HTERT RPE-1 (cell line): Measurements from ENCODE around the gene ALKBH4.
"Not testable (repeated sequence)": the region's sequence is repeated elsewhere in the genome, so short reads cannot be mapped to it uniquely, and the experiment has no call there.

ENCODE experiments used
- in situ Hi-C: fragments of 300-500 bp; cut with MboI; formaldehyde crosslinking; loops from 4 replicates; pipeline ENCODE4 v1.14.3; 2020; ENCODE audit warnings: low sequenced_read_pairs

ALKBH4 gene

GRCh38 chr7:102464577-102465280 lies at the start of gene ALKBH4, which contains the start of gene LRWD1:
Gene ALKBH4, minus strand, starts transcription at chr7:102464863. Its CDS starts 27 bp downstream, at chr7:102464836.
Gene LRWD1, plus strand, starts transcription at chr7:102464984. Its CDS starts 97 bp downstream, at chr7:102465081.
- in situ Hi-C loops, result no loop called here

GRCh38 chr7:102512642-102513221 lies 48.1 kb upstream of the ALKBH4 start:
- in situ Hi-C loops, result not testable (repeated sequence)

GRCh38 chr7:102511860-102512522 lies 47.3 kb upstream of the ALKBH4 start:
- in situ Hi-C loops, result not testable (repeated sequence)

- in situ Hi-C loops, result not testable (repeated sequence)
Observed at GRCh38 chr7:102510575-102510974, 45.9 kb upstream of the ALKBH4 start.

- in situ Hi-C loops, result not testable (repeated sequence)
Observed at GRCh38 chr7:102507410-102508088, 42.9 kb upstream of the ALKBH4 start.

GRCh38 chr7:102505298-102506185 lies 40.9 kb upstream of the ALKBH4 start:
- in situ Hi-C loops, result not testable (repeated sequence)

- in situ Hi-C loops, result not testable (repeated sequence)
Observed at GRCh38 chr7:102503141-102503540, 38.5 kb upstream of the ALKBH4 start.

- in situ Hi-C loops, result not testable (repeated sequence)
Observed at GRCh38 chr7:102498321-102498720, 33.7 kb upstream of the ALKBH4 start.

GRCh38 chr7:102497308-102497707 lies 32.6 kb upstream of the ALKBH4 start:
- in situ Hi-C loops, result not testable (repeated sequence)

- in situ Hi-C loops, result not testable (repeated sequence)
Observed at GRCh38 chr7:102496861-102497260, 32.2 kb upstream of the ALKBH4 start.

GRCh38 chr7:102494473-102495149 lies 29.9 kb upstream of the ALKBH4 start:
- in situ Hi-C loops, result not testable (repeated sequence)

GRCh38 chr7:102494026-102494425 lies 29.4 kb upstream of the ALKBH4 start:
- in situ Hi-C loops, result not testable (repeated sequence)

GRCh38 chr7:102493220-102493935 lies 28.7 kb upstream of the ALKBH4 start:
- in situ Hi-C loops, result not testable (repeated sequence)

- in situ Hi-C loops, result not testable (repeated sequence)
Observed at GRCh38 chr7:102490529-102491075, 25.9 kb upstream of the ALKBH4 start.

GRCh38 chr7:102484317-102484716 lies 19.7 kb upstream of the ALKBH4 start:
- in situ Hi-C loops, result not testable (repeated sequence)

- in situ Hi-C loops, result not testable (repeated sequence)
Observed at GRCh38 chr7:102481962-102482361, 17.3 kb upstream of the ALKBH4 start.

- in situ Hi-C loops, result not testable (repeated sequence)
Observed at GRCh38 chr7:102479982-102480637, 15.4 kb upstream of the ALKBH4 start.

GRCh38 chr7:102479209-102479584 lies 14.5 kb upstream of the ALKBH4 start:
- in situ Hi-C loops, result not testable (repeated sequence)
